ENCODE data around the gene AP4B1. TPM values are rescaled to one million over a fixed set of nuclear protein-coding genes. Genes with fewer than 3 reads are reported as not detected.

AP4B1 gene
- 10 to 100 TPM in 6 of 9 donors, 1 to 10 TPM in 3; 7.3 to 17.2 (median 10.8) TPM for total RNA-seq
- 1 to 10 TPM; 7.5 to 9.4 TPM for polyA plus RNA-seq
- long read RNA-seq, donor 1, partial matches to known transcripts, result 3 of 10 reads
- long read RNA-seq, donor 1, other reads (novel, unspliced or antisense), result 2 of 10 reads
- long read RNA-seq, donor 2, transcript AP4B1-204 (10 exons, 2,818 nt), result major isoform, 23 of 54 reads
- long read RNA-seq, donor 2, transcript AP4B1-201 (11 exons, 2,742 nt), result minor isoform, 19 of 54 reads
- long read RNA-seq, donor 2, partial matches to known transcripts, result 3 of 54 reads
- long read RNA-seq, donor 2, other reads (novel, unspliced or antisense), result 9 of 54 reads
- long read RNA-seq, donor 3, transcript AP4B1-201 (11 exons, 2,742 nt), result minor isoform, 5 of 24 reads
- long read RNA-seq, donor 3, transcript AP4B1-204 (10 exons, 2,818 nt), result major isoform, 9 of 24 reads
- long read RNA-seq, donor 3, partial matches to known transcripts, result 2 of 24 reads
- long read RNA-seq, donor 3, other reads (novel, unspliced or antisense), result 8 of 24 reads

DNA sequence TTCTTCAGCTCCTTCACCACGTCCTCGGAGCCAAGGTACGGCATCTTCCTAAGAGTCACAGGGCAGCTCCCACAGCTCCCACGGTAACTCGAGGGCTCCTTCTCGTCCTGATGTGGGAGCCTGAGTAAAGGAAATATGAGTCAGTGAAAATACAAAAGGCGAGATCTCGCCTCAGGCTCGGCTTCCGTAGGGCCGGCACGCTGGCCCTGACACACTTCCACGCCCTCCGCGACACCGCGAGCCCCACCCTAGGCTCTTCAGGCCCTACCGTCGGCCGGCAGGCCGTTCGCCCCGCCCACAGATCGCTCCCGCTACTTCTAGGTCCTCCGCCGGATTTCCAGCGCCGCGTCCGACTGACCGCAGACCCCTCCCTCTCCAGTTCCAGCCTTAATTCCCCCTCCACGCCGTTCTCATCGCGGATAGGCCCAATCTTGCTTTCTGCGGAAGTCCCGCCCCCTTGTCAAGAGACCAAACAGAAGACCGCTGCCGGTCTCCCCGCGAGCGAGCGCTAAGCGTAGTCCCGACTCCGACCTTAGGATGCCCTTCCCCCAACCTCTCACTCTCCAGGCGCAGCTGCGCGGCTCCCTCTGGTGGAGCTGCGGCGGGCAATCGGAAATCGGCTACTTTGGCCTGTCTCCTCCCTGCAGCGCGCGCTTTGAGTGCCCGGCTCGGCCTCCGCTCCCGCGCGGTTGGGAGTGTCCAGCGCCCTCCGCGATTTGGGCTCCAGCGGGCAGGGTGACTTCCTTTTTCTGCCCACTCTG lies at the start of gene AP4B1, which contains the start of gene DCLRE1B:
AP4B1 (minus strand) TSS at position 126 of the 761 bp plus-strand sequence; CDS start at position 44, 82 bp downstream.
DCLRE1B (plus strand) TSS at position 653 of the 761 bp plus-strand sequence. CDS start 261 bp downstream, outside the sequence.
- H3K27me3 ChIP-seq, result no peaks in the 10 kb centered on the region
- peak within 1 kb of the TSS; percentile 63 to 94 (median 80) for H3K4me3 ChIP-seq
- peaks cover 0 to 53% (median 46%) of the 10 kb centered on the region in 9 donors for H3K36me3 ChIP-seq
- intact Hi-C loops (cut with DNase I), result loop anchor here in 9 of 10 donors (1.0 to 10.0 kb wide), 11 partner anchors 24 to 760 kb away; partner anchors contain the start of genes HIPK1 (in 8 of the 9), PHTF1 (in 3 of the 9) and RSBN1 (in 3 of the 9)
- no peaks in the 10 kb centered on the region for H3K9me3 ChIP-seq
- peak; percentile 99 for DNase-seq
- peaks cover 0 to 43% (median 19%) of the 10 kb centered on the region in 12 donors for H3K4me1 ChIP-seq
- TF ChIP-seq POLR2A (IDR thresholded peaks at IDR 0.05), result peak in 1 of 2 donors; percentile 73
- TF ChIP-seq, protein P1, sequence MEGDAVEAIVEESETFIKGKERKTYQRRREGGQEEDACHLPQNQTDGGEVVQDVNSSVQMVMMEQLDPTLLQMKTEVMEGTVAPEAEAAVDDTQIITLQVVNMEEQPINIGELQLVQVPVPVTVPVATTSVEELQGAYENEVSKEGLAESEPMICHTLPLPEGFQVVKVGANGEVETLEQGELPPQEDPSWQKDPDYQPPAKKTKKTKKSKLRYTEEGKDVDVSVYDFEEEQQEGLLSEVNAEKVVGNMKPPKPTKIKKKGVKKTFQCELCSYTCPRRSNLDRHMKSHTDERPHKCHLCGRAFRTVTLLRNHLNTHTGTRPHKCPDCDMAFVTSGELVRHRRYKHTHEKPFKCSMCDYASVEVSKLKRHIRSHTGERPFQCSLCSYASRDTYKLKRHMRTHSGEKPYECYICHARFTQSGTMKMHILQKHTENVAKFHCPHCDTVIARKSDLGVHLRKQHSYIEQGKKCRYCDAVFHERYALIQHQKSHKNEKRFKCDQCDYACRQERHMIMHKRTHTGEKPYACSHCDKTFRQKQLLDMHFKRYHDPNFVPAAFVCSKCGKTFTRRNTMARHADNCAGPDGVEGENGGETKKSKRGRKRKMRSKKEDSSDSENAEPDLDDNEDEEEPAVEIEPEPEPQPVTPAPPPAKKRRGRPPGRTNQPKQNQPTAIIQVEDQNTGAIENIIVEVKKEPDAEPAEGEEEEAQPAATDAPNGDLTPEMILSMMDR (IDR thresholded peaks at IDR 0.05), result peak; percentile 52 to 90 (median 72)
- peak; percentile 98 for ATAC-seq
- WGBS, 4 donors, result 0 to 1% (median 0%) methylated on average over 52 to 67 of the region's 67 CpGs
- peak within 1 kb of the TSS; percentile 59 to 97 (median 92) for H3K27ac ChIP-seq

DNA sequence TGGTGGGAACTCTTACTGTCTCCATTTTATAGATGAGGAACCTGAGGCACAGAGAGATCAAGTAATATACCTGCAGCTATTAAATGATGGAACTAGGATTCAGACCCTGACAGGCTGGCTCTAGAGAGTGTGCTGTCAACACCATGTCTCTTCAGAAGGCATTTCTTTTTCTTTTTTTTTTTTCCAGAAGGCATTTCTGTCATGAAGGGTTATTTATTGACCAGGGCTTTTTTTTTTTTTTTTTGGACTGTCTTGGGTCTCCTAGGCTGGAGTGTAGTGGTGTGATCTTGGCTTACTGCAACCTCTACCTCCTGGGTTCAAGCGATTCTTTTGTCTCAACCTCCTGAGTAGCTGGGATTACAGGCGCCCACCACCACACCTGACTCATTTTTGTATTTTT lies 47.1 kb upstream of the AP4B1 start:
- TF ChIP-seq, protein P1 (IDR thresholded peaks at IDR 0.05), result no peak
- no peak for TF ChIP-seq POLR2A (IDR thresholded peaks at IDR 0.05)
- Histone ChIP-seq H3K27ac (no peak overlapping the region), H3K4me1 (peaks cover 0 to 37% (median 15%) of the 10 kb centered on the region in 12 donors), H3K36me3 (peaks cover 0 to 42% (median 32%) of the 10 kb centered on the region in 9 donors), H3K4me3 (no peak overlapping the region), H3K9me3 (no peaks in the 10 kb centered on the region), H3K27me3 (no peaks in the 10 kb centered on the region)
- ATAC-seq (no peak), DNase-seq (no peak)
- intact Hi-C loops (cut with DNase I), result no loop called here
- 93 to 98% (median 97%) methylated on average over 2 of the region's 2 CpGs for WGBS, 4 donors

DNA sequence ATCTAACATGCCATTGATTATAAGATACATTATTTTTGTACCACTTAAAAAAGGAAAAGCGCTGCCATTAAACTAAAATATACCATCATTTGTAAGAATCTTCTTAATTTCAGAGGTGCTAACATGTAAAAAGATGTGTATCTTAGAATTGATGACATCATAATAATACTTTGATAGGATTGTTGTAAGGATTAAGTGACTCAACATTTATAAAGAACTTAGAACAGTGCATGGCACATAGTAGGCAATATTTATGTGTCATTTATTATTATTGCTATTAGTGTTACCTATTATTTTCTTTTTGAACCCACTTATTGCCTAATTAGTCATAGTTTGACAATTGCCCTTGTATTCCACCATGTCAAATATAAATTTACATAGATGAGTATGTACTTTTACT lies 46.3 kb upstream of the AP4B1 start:
- Histone ChIP-seq H3K4me1 (peaks cover 0 to 45% (median 23%) of the 10 kb centered on the region in 12 donors), H3K4me3 (no peak overlapping the region), H3K9me3 (no peaks in the 10 kb centered on the region), H3K27ac (no peak overlapping the region), H3K27me3 (no peaks in the 10 kb centered on the region), H3K36me3 (peaks cover 0 to 34% (median 24%) of the 10 kb centered on the region in 9 donors)
- DNase-seq (no peak), ATAC-seq (no peak)
- 95 to 99% (median 97%) methylated on average over 1 of the region's 1 CpG for WGBS, 4 donors
- intact Hi-C loops (cut with DNase I), result no loop called here
- TF ChIP-seq, protein P1 (IDR thresholded peaks at IDR 0.05), result no peak
- TF ChIP-seq POLR2A (IDR thresholded peaks at IDR 0.05), result no peak

Data from heart left ventricle (tissue), 16 donors.